Keratinocyte (primary cell): Measurements from ENCODE around the gene GFRAL. TPM values are rescaled to one million over a fixed set of nuclear protein-coding genes. Genes with fewer than 3 reads are reported as not detected.

Source experiments
- DNase-seq: peaks from one replicate; pipeline ENCODE4 v3.0.0-alpha.2; 2011; ENCODE audit warnings: low read depth, missing footprints, low spot score
- FAIRE-seq: peaks from 2 replicates; lab custom pipeline; 2011; peaks lifted over from hg19 to GRCh38; lab: Jason Lieb, UNC
- H2AFZ ChIP-seq: 2 replicates; pipeline ENCODE4 v1.6.0; 2012; ENCODE audit warnings: low read length, control low read depth, inconsistent platforms; ENCODE audit not compliant: control insufficient read depth
- H3K27ac ChIP-seq: 2 replicates; pipeline ENCODE4 v1.5.1; 2011; ENCODE audit warnings: low read length; ENCODE audit not compliant: control insufficient read depth, insufficient read depth
- H3K27me3 ChIP-seq: 3 replicates; pipeline ENCODE4 v1.6.0; 2011; ENCODE audit warnings: low read length; ENCODE audit not compliant: control insufficient read depth, insufficient read depth; ENCODE audit errors: extremely low read depth
- H3K36me3 ChIP-seq, 2 experiments: 2 replicates in 1 of 2; 3 replicates in 1 of 2; pipeline ENCODE4 v1.5.1; 2011; ENCODE audit warnings: low read length in 2 of 2, mild to moderate bottlenecking in 1 of 2; ENCODE audit not compliant: control insufficient read depth in 2 of 2, insufficient read depth in 2 of 2; ENCODE audit errors: extremely low read depth in 1 of 2
- H3K4me1 ChIP-seq: 3 replicates; pipeline ENCODE4 v1.5.1; 2011; ENCODE audit warnings: low read length; ENCODE audit not compliant: control insufficient read depth, insufficient read depth; ENCODE audit errors: extremely low read depth
- H3K4me2 ChIP-seq: 3 replicates; pipeline ENCODE4 v1.6.0; 2011; ENCODE audit warnings: low read depth, low read length; ENCODE audit not compliant: control insufficient read depth, insufficient read depth; ENCODE audit errors: extremely low read depth
- H3K4me3 ChIP-seq, 3 experiments: fragments of 200-600 bp in 1 of 3; sonication (generic) in 1 of 3; 2 replicates in 2 of 3; 3 replicates in 1 of 3; pipeline ENCODE4 v1.5.1; 2011 to 2016; ENCODE audit warnings: low read length in 3 of 3, mild to moderate bottlenecking in 3 of 3, control low read depth in 2 of 3, inconsistent platforms in 1 of 3, low read depth in 1 of 3, mixed read lengths in 1 of 3, mixed run types in 1 of 3, moderate library complexity in 1 of 3; ENCODE audit not compliant: control insufficient read depth in 2 of 3, insufficient read depth in 2 of 3; ENCODE audit errors: extremely low read depth in 1 of 3
- H3K79me2 ChIP-seq: 2 replicates; pipeline ENCODE4 v1.6.0; 2012; ENCODE audit warnings: low read length; ENCODE audit not compliant: control insufficient read depth, insufficient read depth
- H3K9ac ChIP-seq: 3 replicates; pipeline ENCODE4 v1.6.0; 2011; ENCODE audit warnings: low read length; ENCODE audit not compliant: control insufficient read depth, insufficient read depth; ENCODE audit errors: extremely low read depth
- H3K9me1 ChIP-seq: 3 replicates; pipeline ENCODE4 v1.6.0; 2011; ENCODE audit warnings: low read length; ENCODE audit not compliant: control insufficient read depth, insufficient read depth; ENCODE audit errors: extremely low read depth
- H3K9me3 ChIP-seq: 2 replicates; pipeline ENCODE4 v1.5.1; 2012; ENCODE audit warnings: low read depth, low read length; ENCODE audit not compliant: control insufficient read depth
- H4K20me1 ChIP-seq: 3 replicates; pipeline ENCODE4 v1.6.0; 2011; ENCODE audit warnings: low read length; ENCODE audit not compliant: control insufficient read depth, insufficient read depth; ENCODE audit errors: extremely low read depth
- EZH2 ChIP-seq: IDR thresholded peaks from one replicate; pipeline ENCODE4 v1.6.1; 2012; ENCODE audit warnings: inconsistent platforms, mild to moderate bottlenecking, low read length, moderate library complexity
- dilution Hi-C: fragments of 300-500 bp; cut with MboI; formaldehyde crosslinking; loops from one replicate; pipeline ENCODE4 v1.7.0; 2020; ENCODE audit warnings: low sequenced_read_pairs; ENCODE audit not compliant: extremely low pct_ligation_motif_present
- polyA plus RNA-seq, 5 experiments: library from polyadenylated mRNA; depleted of rRNA in 3 of 5; stranded (reverse) in 3 of 5; stranded (forward) in 1 of 5; unstranded in 1 of 5; fragments of >200 nt; gene quantifications; 1 replicate in 1 of 5; 2 replicates in 3 of 5; 3 replicates in 1 of 5; pipeline versions ENCODE4 v1.2.1 to v1.2.3, GENCODE V29; 2011 to 2012; ENCODE audit warnings: missing spikeins in 2 of 5, low read depth in 1 of 5, low replicate concordance in 1 of 5
- TF ChIP-seq, protein P1 (sequence below), 3 experiments: IDR thresholded peaks in 1 of 3; conservative IDR thresholded peaks in 1 of 3; optimal IDR thresholded peaks in 1 of 3; 2 replicates in 2 of 3; 3 replicates in 1 of 3; pipeline versions ENCODE3 to v1.5.1; 2011; ENCODE audit warnings: low read length in 3 of 3, mild to moderate bottlenecking in 3 of 3, moderate library complexity in 2 of 3, control low read depth in 1 of 3, inconsistent platforms in 1 of 3; ENCODE audit not compliant: insufficient read depth in 2 of 3; ENCODE audit errors: extremely low read depth in 1 of 3

The GFRAL gene
- polyA plus RNA-seq, 1 donor (not counting 4 experiments of a cell fraction or from before 2014, with no cell fraction given), result not detected

DNA sequence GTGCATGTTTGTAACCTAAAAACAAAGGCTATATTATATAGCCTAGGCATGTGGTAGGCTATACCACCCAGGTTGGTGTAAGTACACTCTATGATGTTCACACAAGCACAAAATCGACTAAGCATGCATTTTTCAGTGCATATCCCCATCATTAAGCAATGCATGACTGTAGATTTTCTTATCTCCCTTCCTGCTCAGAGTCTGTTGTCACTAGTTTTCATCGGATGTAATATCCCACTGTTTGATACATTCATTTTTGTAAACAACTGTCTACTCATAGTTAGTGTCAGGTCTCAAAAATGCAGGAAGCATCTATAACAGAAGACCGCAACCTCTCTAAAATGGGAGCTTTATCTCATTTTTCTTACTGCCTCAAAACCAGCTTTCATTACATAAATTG lies 70.7 kb downstream of the GFRAL start:
- Histone ChIP-seq H4K20me1 (no peaks in the 10 kb centered on the region), H3K27me3 (no peaks in the 10 kb centered on the region), H3K9ac (no peak overlapping the region), H3K27ac (no peak overlapping the region), H3K36me3 (no peaks in the 10 kb centered on the region), H3K4me1 (no peaks in the 10 kb centered on the region), H3K79me2 (no peaks in the 10 kb centered on the region), H3K9me3 (no peaks in the 10 kb centered on the region), H3K4me3 (no peak overlapping the region), H3K9me1 (no peaks in the 10 kb centered on the region), H3K4me2 (no peak overlapping the region), H2AFZ (no peak overlapping the region)
- dilution Hi-C loops, result no loop called here
- TF ChIP-seq, protein P1, sequence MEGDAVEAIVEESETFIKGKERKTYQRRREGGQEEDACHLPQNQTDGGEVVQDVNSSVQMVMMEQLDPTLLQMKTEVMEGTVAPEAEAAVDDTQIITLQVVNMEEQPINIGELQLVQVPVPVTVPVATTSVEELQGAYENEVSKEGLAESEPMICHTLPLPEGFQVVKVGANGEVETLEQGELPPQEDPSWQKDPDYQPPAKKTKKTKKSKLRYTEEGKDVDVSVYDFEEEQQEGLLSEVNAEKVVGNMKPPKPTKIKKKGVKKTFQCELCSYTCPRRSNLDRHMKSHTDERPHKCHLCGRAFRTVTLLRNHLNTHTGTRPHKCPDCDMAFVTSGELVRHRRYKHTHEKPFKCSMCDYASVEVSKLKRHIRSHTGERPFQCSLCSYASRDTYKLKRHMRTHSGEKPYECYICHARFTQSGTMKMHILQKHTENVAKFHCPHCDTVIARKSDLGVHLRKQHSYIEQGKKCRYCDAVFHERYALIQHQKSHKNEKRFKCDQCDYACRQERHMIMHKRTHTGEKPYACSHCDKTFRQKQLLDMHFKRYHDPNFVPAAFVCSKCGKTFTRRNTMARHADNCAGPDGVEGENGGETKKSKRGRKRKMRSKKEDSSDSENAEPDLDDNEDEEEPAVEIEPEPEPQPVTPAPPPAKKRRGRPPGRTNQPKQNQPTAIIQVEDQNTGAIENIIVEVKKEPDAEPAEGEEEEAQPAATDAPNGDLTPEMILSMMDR (optimal IDR thresholded peaks at IDR 0.05 in 1 of 3, IDR thresholded peaks at IDR 0.05 in 1 of 3, conservative IDR thresholded peaks at IDR 0.05 in 1 of 3; ENCODE audit: extremely low read depth in 1 of 3, insufficient read depth in 2 of 3, low read length in 3 of 3), result no peak
- no peak for TF ChIP-seq EZH2
- DNase-seq (no peak), FAIRE-seq (no peak)

DNA sequence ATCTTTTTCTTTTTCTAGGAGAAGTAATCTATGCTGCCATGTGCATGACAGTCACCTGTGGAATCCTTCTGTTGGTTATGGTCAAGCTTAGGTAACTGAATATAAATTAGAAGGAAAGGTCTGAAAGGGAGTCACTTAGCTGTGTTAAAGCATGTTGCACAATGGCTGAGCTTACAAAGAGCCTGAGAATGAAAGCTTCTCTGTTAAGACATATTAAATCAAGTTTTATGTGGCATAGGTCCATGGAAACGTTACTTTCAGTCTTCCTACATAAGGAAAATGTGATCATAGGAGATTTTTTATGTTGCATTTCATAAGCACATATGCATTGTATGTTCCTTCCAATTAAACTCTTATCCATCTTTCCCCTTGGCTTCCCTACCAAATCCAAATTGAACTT lies 72.1 kb downstream of the GFRAL start:
- dilution Hi-C loops, result no loop called here
- H3K4me3 ChIP-seq, result no peak overlapping the region
- H3K4me2 ChIP-seq, result no peak overlapping the region
- H4K20me1 ChIP-seq, result no peaks in the 10 kb centered on the region
- no peak for TF ChIP-seq EZH2
- TF ChIP-seq, protein P1 (optimal IDR thresholded peaks at IDR 0.05 in 1 of 3, IDR thresholded peaks at IDR 0.05 in 1 of 3, conservative IDR thresholded peaks at IDR 0.05 in 1 of 3; ENCODE audit: extremely low read depth in 1 of 3, insufficient read depth in 2 of 3, low read length in 3 of 3), result no peak
- no peaks in the 10 kb centered on the region for H3K79me2 ChIP-seq
- no peaks in the 10 kb centered on the region for H3K27me3 ChIP-seq
- H3K9ac ChIP-seq, result no peak overlapping the region
- no peaks in the 10 kb centered on the region for H3K9me3 ChIP-seq
- H3K9me1 ChIP-seq, result no peaks in the 10 kb centered on the region
- no peak for DNase-seq
- no peaks in the 10 kb centered on the region for H3K36me3 ChIP-seq
- no peak overlapping the region for H2AFZ ChIP-seq
- no peak overlapping the region for H3K27ac ChIP-seq
- H3K4me1 ChIP-seq, result no peaks in the 10 kb centered on the region
- no peak for FAIRE-seq
